Caco-2 (cell line): ENCODE results near the gene MAP1LC3A. TPM values are rescaled to one million over a fixed set of nuclear protein-coding genes. Genes with fewer than 3 reads are reported as not detected.

Source experiments
- BruUV-seq: library from RNA; stranded (reverse); fragments of 400-500 nt; replicated peaks from 2 replicates; lab custom pipeline; 2021; lab: Mats Ljungman, UMichigan
- CTCF ChIA-PET: fragments of 300-600 bp; sonication (Branson Sonifier 250); formaldehyde crosslinking; loops from one replicate; lab custom pipeline; 2022; ENCODE audit warnings: antibody characterized with exemption; lab: Charles Lee
- POLR2A ChIA-PET: fragments of 300-600 bp; sonication (Branson Sonifier 250); formaldehyde crosslinking; loops from one replicate; lab custom pipeline; 2022; ENCODE audit warnings: antibody characterized with exemption; lab: Charles Lee
- DNase-seq, 2 experiments: peaks; one replicate each; pipeline versions ENCODE4 v3.0.0 to v3.0.0-alpha.2; 2020 to 2022
- H3K27me3 ChIP-seq: replicated peaks from 2 replicates; pipeline ENCODE4 v1.6.0; 2011; ENCODE audit warnings: low read length; ENCODE audit not compliant: control insufficient read depth, insufficient read depth
- H3K36me3 ChIP-seq: 2 replicates; pipeline ENCODE4 v1.5.1; 2011; ENCODE audit warnings: low read length; ENCODE audit not compliant: control insufficient read depth, insufficient read depth
- H3K4me1 ChIP-seq: fragments of 250-450 bp; sonication (Bioruptor Pico); 2 replicates; pipeline ENCODE4 v1.5.1; 2020; ENCODE audit warnings: mild to moderate bottlenecking
- H3K4me3 ChIP-seq: 2 replicates; pipeline ENCODE4 v1.5.1; 2011; ENCODE audit warnings: low read depth, mild to moderate bottlenecking, control low read depth, low read length
- H3K9me3 ChIP-seq: fragments of 250-450 bp; sonication (Bioruptor Pico); 2 replicates; pipeline ENCODE4 v1.5.1; 2020; ENCODE audit warnings: mild to moderate bottlenecking, moderate library complexity
- H3K27ac Mint-ChIP-seq: one replicate; pipeline ENCODE4 v1.8.0; 2022; ENCODE audit warnings: mixed read lengths; ENCODE audit not compliant: unreplicated experiment
- H3K27me3 Mint-ChIP-seq: one replicate; pipeline ENCODE4 v1.8.0; 2022; ENCODE audit warnings: mixed read lengths; ENCODE audit not compliant: insufficient read depth, unreplicated experiment
- H3K36me3 Mint-ChIP-seq: one replicate; pipeline ENCODE4 v1.8.0; 2022; ENCODE audit warnings: mild to moderate bottlenecking, mixed read lengths; ENCODE audit not compliant: insufficient read depth, unreplicated experiment
- H3K4me1 Mint-ChIP-seq: one replicate; pipeline ENCODE4 v1.8.0; 2022; ENCODE audit warnings: low read depth, mixed read lengths; ENCODE audit not compliant: unreplicated experiment
- H3K4me3 Mint-ChIP-seq: one replicate; pipeline ENCODE4 v1.8.0; 2022; ENCODE audit warnings: mild to moderate bottlenecking, moderate library complexity, mixed read lengths; ENCODE audit not compliant: unreplicated experiment
- H3K9me3 Mint-ChIP-seq: one replicate; pipeline ENCODE4 v1.8.0; 2022; ENCODE audit warnings: mixed read lengths; ENCODE audit not compliant: unreplicated experiment
- CTCF ChIP-seq, 2 experiments: fragments of 200-600 bp in 1 of 2; IDR thresholded peaks; 1 replicate in 1 of 2; 2 replicates in 1 of 2; pipeline versions ENCODE4 v1.5.1 to v1.8.0; 2011 to 2022; ENCODE audit warnings: antibody characterized with exemption in 1 of 2, control low read depth in 1 of 2, inconsistent platforms in 1 of 2, low read depth in 1 of 2, low read length in 1 of 2, mild to moderate bottlenecking in 1 of 2, moderate library complexity in 1 of 2; ENCODE audit not compliant: insufficient read depth in 1 of 2, severe bottlenecking in 1 of 2, unreplicated experiment in 1 of 2
- intact Hi-C: fragments of 100-400 bp; cut with micrococcal nuclease; formaldehyde crosslinking; loops from one replicate; pipeline ENCODE4 v1.10.0; 2022; ENCODE audit not compliant: unreplicated experiment
- total RNA-seq: library from RNA; stranded (reverse); gene quantifications from 2 replicates; pipeline ENCODE4 v1.2.3, GENCODE V29; 2022

The MAP1LC3A gene
- total RNA-seq, 1 experiment from 2014 or later, result 0.88 TPM

GRCh38 chr20:34531608-34532265 lies 26.8 kb upstream of the MAP1LC3A start:
- peak overlapping the region; percentile 4 for H3K27ac Mint-ChIP-seq
- peaks cover 5% of the 10 kb centered on the region for H3K4me1 ChIP-seq
- peaks cover 10% of the 10 kb centered on the region for H3K4me1 Mint-ChIP-seq
- ChIA-PET CTCF (interaction anchor here (0.6 to 1.8 kb wide), 7 partner anchors 9 to 219 kb away, joined by 3 to 11 read pairs (median 4); partner anchors contain the start of gene ITCH), POLR2A (interaction anchor here (0.6 kb wide), 1 partner anchor 189 kb away, joined by 6 read pairs; no protein-coding TSS in a partner anchor)
- H3K36me3 Mint-ChIP-seq, result peaks cover 94% of the 10 kb centered on the region
- TF ChIP-seq CTCF (IDR thresholded peaks at IDR 0.05; ENCODE audit: insufficient read depth in 1 of 2, low read depth in 1 of 2, low read length in 1 of 2, severe bottlenecking in 1 of 2, unreplicated experiment in 1 of 2), result no peak
- no peak overlapping the region for H3K4me3 ChIP-seq
- intact Hi-C loops, result no loop called here
- BruUV-seq, result no TSS peak
- H3K27me3 Mint-ChIP-seq, result no peaks in the 10 kb centered on the region
- H3K9me3 ChIP-seq, result no peaks in the 10 kb centered on the region
- H3K36me3 ChIP-seq, result peaks cover 30% of the 10 kb centered on the region
- H3K4me3 Mint-ChIP-seq, result no peak overlapping the region
- DNase-seq, result no peak
- H3K9me3 Mint-ChIP-seq, result no peaks in the 10 kb centered on the region
- no peaks in the 10 kb centered on the region for H3K27me3 ChIP-seq

- H3K36me3 ChIP-seq, result peaks cover 29% of the 10 kb centered on the region
- DNase-seq, result peak in 1 of 2 experiments; percentile 36
- no peaks in the 10 kb centered on the region for H3K9me3 Mint-ChIP-seq
- no peaks in the 10 kb centered on the region for H3K27me3 ChIP-seq
- peaks cover 94% of the 10 kb centered on the region for H3K36me3 Mint-ChIP-seq
- H3K4me1 ChIP-seq, result no peaks in the 10 kb centered on the region
- H3K27ac Mint-ChIP-seq, result no peak overlapping the region
- H3K4me3 ChIP-seq, result no peak overlapping the region
- H3K4me1 Mint-ChIP-seq, result peaks cover 7% of the 10 kb centered on the region
- intact Hi-C loops, result no loop called here
- BruUV-seq, result no TSS peak
- no peak overlapping the region for H3K4me3 Mint-ChIP-seq
- CTCF ChIA-PET, result interaction anchor here (0.6 to 1.7 kb wide), 4 partner anchors 9 to 177 kb away, joined by 3 to 11 read pairs (median 6); partner anchors contain the start of gene ITCH
- no peak for TF ChIP-seq CTCF (IDR thresholded peaks at IDR 0.05; ENCODE audit: insufficient read depth in 1 of 2, low read depth in 1 of 2, low read length in 1 of 2, severe bottlenecking in 1 of 2, unreplicated experiment in 1 of 2)
- no peaks in the 10 kb centered on the region for H3K27me3 Mint-ChIP-seq
- no peaks in the 10 kb centered on the region for H3K9me3 ChIP-seq
- POLR2A ChIA-PET, result no interaction called here
These were observed 26.2 kb upstream of the MAP1LC3A start for GRCh38 chr20:34532320-34532719.

- intact Hi-C loops, result no loop called here
- Histone ChIP-seq H3K4me3 (no peak overlapping the region), H3K27me3 (no peaks in the 10 kb centered on the region), H3K4me1 (no peaks in the 10 kb centered on the region), H3K9me3 (no peaks in the 10 kb centered on the region), H3K36me3 (peaks cover 27% of the 10 kb centered on the region)
- TF ChIP-seq CTCF (IDR thresholded peaks at IDR 0.05; ENCODE audit: insufficient read depth in 1 of 2, low read depth in 1 of 2, low read length in 1 of 2, severe bottlenecking in 1 of 2, unreplicated experiment in 1 of 2), result no peak
- ChIA-PET POLR2A (no interaction called here), CTCF (interaction anchor here (0.7 to 1.7 kb wide), 2 partner anchors 10 to 176 kb away, joined by 3 to 9 read pairs; no protein-coding TSS in a partner anchor)
- DNase-seq, result peak in 1 of 2 experiments; percentile 36
- H3K9me3 Mint-ChIP-seq, result no peaks in the 10 kb centered on the region
- no peaks in the 10 kb centered on the region for H3K27me3 Mint-ChIP-seq
- H3K36me3 Mint-ChIP-seq, result peaks cover 93% of the 10 kb centered on the region
- peaks cover 7% of the 10 kb centered on the region for H3K4me1 Mint-ChIP-seq
- BruUV-seq, result no TSS peak
- no peak overlapping the region for H3K27ac Mint-ChIP-seq
- no peak overlapping the region for H3K4me3 Mint-ChIP-seq
These were observed 25.8 kb upstream of the MAP1LC3A start for GRCh38 chr20:34532756-34533155.
